IMR-90 (cell line): Measurements from ENCODE around the gene CDH23. TPM values are rescaled to one million over a fixed set of nuclear protein-coding genes. Genes with fewer than 3 reads are reported as not detected.

Experiments used
- ATAC-seq: fragments of 200-7000 bp; cut with Tn5 transposase; 2 replicates; pipeline ENCODE4 v1.9.1; 2020; ENCODE audit warnings: low read depth, mild to moderate bottlenecking, moderate library complexity
- BruUV-seq: library from RNA; stranded (reverse); fragments of 400-500 nt; replicated peaks from 2 replicates; lab custom pipeline; 2021; lab: Mats Ljungman, UMichigan
- CTCF ChIA-PET: fragments of 300-600 bp; formaldehyde crosslinking; extraction: SDS; loops from one replicate; lab custom pipeline; 2021; ENCODE audit warnings: antibody characterized with exemption; lab: Yijun Ruan, JAX
- POLR2A ChIA-PET: fragments of 300-600 bp; sonication (Branson Sonifier 250); formaldehyde crosslinking; loops from one replicate; lab custom pipeline; 2022; ENCODE audit warnings: antibody characterized with exemption; ENCODE audit not compliant: unreplicated experiment; lab: Charles Lee
- DNase-seq: peaks from one replicate; pipeline ENCODE4 v3.0.0; 2013
- H2AFZ ChIP-seq: replicated peaks from 2 replicates; pipeline ENCODE3; 2013; ENCODE audit warnings: low read length, mild to moderate bottlenecking; ENCODE audit not compliant: poor library complexity
- H2AK5ac ChIP-seq: 2 replicates; pipeline ENCODE4 v1.6.1; 2013; ENCODE audit warnings: low read depth, low read length, inconsistent platforms
- H2AK9ac ChIP-seq: replicated peaks from 2 replicates; pipeline ENCODE3; 2013; ENCODE audit warnings: mild to moderate bottlenecking, low read depth, low read length, moderate library complexity; ENCODE audit not compliant: poor library complexity
- H2BK120ac ChIP-seq: 2 replicates; pipeline ENCODE4 v1.6.1; 2013; ENCODE audit warnings: low read depth, low read length, inconsistent platforms
- H2BK15ac ChIP-seq: 3 replicates; pipeline ENCODE4 v1.6.1; 2013; ENCODE audit warnings: low read depth, low read length, inconsistent platforms
- H2BK20ac ChIP-seq: 2 replicates; pipeline ENCODE4 v1.6.1; 2013; ENCODE audit warnings: low read depth, mild to moderate bottlenecking, inconsistent platforms, low read length, moderate library complexity
- H2BK5ac ChIP-seq: 2 replicates; pipeline ENCODE4 v1.6.1; 2013; ENCODE audit warnings: mild to moderate bottlenecking, low read depth, low read length, inconsistent platforms; ENCODE audit not compliant: poor library complexity, severe bottlenecking
- H3K14ac ChIP-seq: replicated peaks from 2 replicates; pipeline ENCODE4 v1.6.1; 2013; ENCODE audit warnings: low read depth, low read length, inconsistent platforms
- H3K18ac ChIP-seq: 2 replicates; pipeline ENCODE4 v1.6.1; 2013; ENCODE audit warnings: low read depth, low read length, control low read depth
- H3K23ac ChIP-seq: 2 replicates; pipeline ENCODE4 v1.6.1; 2013; ENCODE audit warnings: low read depth, low read length, inconsistent platforms
- H3K27ac ChIP-seq: 2 replicates; pipeline ENCODE4 v1.5.1; 2013; ENCODE audit warnings: mild to moderate bottlenecking, control low read depth, low read length; ENCODE audit not compliant: insufficient read depth
- H3K27me3 ChIP-seq: 2 replicates; pipeline ENCODE4 v1.6.1; 2013; ENCODE audit warnings: low read length; ENCODE audit not compliant: control insufficient read depth, insufficient read depth
- H3K36me3 ChIP-seq: 2 replicates; pipeline ENCODE4 v1.6.1; 2013; ENCODE audit warnings: low read length, mixed read lengths; ENCODE audit not compliant: control insufficient read depth, insufficient read depth
- H3K4ac ChIP-seq: 2 replicates; pipeline ENCODE4 v1.6.1; 2013; ENCODE audit warnings: low read depth, low read length, inconsistent platforms
- H3K4me1 ChIP-seq: 2 replicates; pipeline ENCODE4 v1.6.1; 2013; ENCODE audit warnings: low read length, mixed read lengths; ENCODE audit not compliant: control insufficient read depth, insufficient read depth
- H3K4me2 ChIP-seq: 2 replicates; pipeline ENCODE4 v1.6.1; 2013; ENCODE audit warnings: low read depth, mild to moderate bottlenecking, control low read depth, low read length, moderate library complexity
- H3K4me3 ChIP-seq: 2 replicates; pipeline ENCODE4 v1.5.1; 2013; ENCODE audit warnings: low read depth, mild to moderate bottlenecking, control low read depth, low read length, moderate library complexity; ENCODE audit not compliant: insufficient read depth
- H3K56ac ChIP-seq: 2 replicates; pipeline ENCODE4 v1.6.1; 2013; ENCODE audit warnings: low read length, inconsistent platforms; ENCODE audit not compliant: insufficient read depth; ENCODE audit errors: extremely low read depth
- H3K79me1 ChIP-seq, 2 experiments: 2 replicates each; pipeline ENCODE4 v1.6.1; 2013; ENCODE audit warnings: low read length in 2 of 2, inconsistent platforms in 1 of 2, low read depth in 1 of 2
- H3K9ac ChIP-seq: 2 replicates; pipeline ENCODE4 v1.6.1; 2013; ENCODE audit warnings: low read depth, low read length, control low read depth
- H3K9me1 ChIP-seq: 2 replicates; pipeline ENCODE4 v1.6.1; 2013; ENCODE audit warnings: low read length, inconsistent platforms; ENCODE audit not compliant: insufficient read depth
- H3K9me3 ChIP-seq: 2 replicates; pipeline ENCODE4 v1.6.1; 2013; ENCODE audit warnings: low read length; ENCODE audit not compliant: control insufficient read depth, insufficient read depth
- H4K20me1 ChIP-seq: 2 replicates; pipeline ENCODE4 v1.6.1; 2013; ENCODE audit warnings: low read length, inconsistent platforms; ENCODE audit not compliant: insufficient read depth
- H4K5ac ChIP-seq: 2 replicates; pipeline ENCODE4 v1.6.1; 2013; ENCODE audit warnings: mild to moderate bottlenecking, low read depth, low read length, control low read depth
- H4K8ac ChIP-seq, 2 experiments: 2 replicates each; pipeline ENCODE4 v1.6.1; 2013; ENCODE audit warnings: low read depth in 2 of 2, low read length in 2 of 2, control low read depth in 1 of 2, inconsistent platforms in 1 of 2
- H4K91ac ChIP-seq: 2 replicates; pipeline ENCODE4 v1.6.1; 2013; ENCODE audit warnings: low read depth, low read length, inconsistent platforms; ENCODE audit not compliant: insufficient read depth
- CEBPB ChIP-seq: IDR thresholded peaks from 2 replicates; pipeline ENCODE4 v1.6.1; 2012; ENCODE audit warnings: low read depth, low read length, improper control_type of control experiment
- POLR2A ChIP-seq: IDR thresholded peaks from 2 replicates; pipeline ENCODE4 v1.6.1; 2012; ENCODE audit warnings: mild to moderate bottlenecking, low read depth, low read length
- WGBS, 2 experiments: methylation state at CpG; one replicate each; pipeline versions ENCODE4 v1.1.5 to v1.1.7; 2013; ENCODE audit warnings: missing lambda C conversion rate in 2 of 2; ENCODE audit not compliant: insufficient read length in 1 of 2; ENCODE audit errors: extremely low coverage in 2 of 2; 5-methylcytosine and 5-hydroxymethylcytosine counted together
- dilution Hi-C: fragments of 300-500 bp; cut with HindIII; formaldehyde crosslinking; loops from one replicate; pipeline ENCODE4 v1.14.3; 2018; ENCODE audit warnings: low sequenced_read_pairs; ENCODE audit not compliant: unreplicated experiment
- in situ Hi-C: fragments of 300-500 bp; cut with MboI; formaldehyde crosslinking; loops from 3 replicates; pipeline ENCODE4 v1.14.3; 2019; ENCODE audit warnings: low sequenced_read_pairs, inconsistent platforms, mixed read lengths
- intact Hi-C: fragments of 100-400 bp; cut with micrococcal nuclease; formaldehyde crosslinking; loops from 2 replicates; pipeline ENCODE4 v1.10.0; 2022
- polyA plus RNA-seq, 3 experiments: library from polyadenylated mRNA; depleted of rRNA; stranded (reverse); fragments of >200 nt; gene quantifications; 2 replicates each; pipeline ENCODE4 v1.2.3, GENCODE V29; 2012; ENCODE audit warnings: low replicate concordance in 1 of 3
- total RNA-seq: library from RNA; depleted of rRNA; stranded (reverse); fragments of >200 nt; gene quantifications from 2 replicates; pipeline ENCODE4 v1.2.3, GENCODE V29; 2012

The CDH23 gene
- total and polyA plus RNA-seq, 2 of the 4 experiments (the other 2 are of a cell fraction) = under 0.01 to 0.03 TPM

- intact Hi-C loops (no loop called here), in situ Hi-C loops (no loop called here), dilution Hi-C loops (no loop called here)
- Histone ChIP-seq H3K14ac (no peak overlapping the region), H4K8ac (no peak overlapping the region), H3K9ac (no peak overlapping the region), H2BK5ac (no peak overlapping the region), H2BK120ac (no peak overlapping the region), H3K79me1 (no peaks in the 10 kb centered on the region), H2BK20ac (no peak overlapping the region), H3K4me2 (no peak overlapping the region), H3K4me1 (no peaks in the 10 kb centered on the region), H3K27ac (no peak overlapping the region), H3K23ac (no peak overlapping the region), H4K20me1 (no peaks in the 10 kb centered on the region), H3K9me1 (no peaks in the 10 kb centered on the region), H3K9me3 (no peaks in the 10 kb centered on the region), H3K36me3 (no peaks in the 10 kb centered on the region), H3K4ac (no peak overlapping the region), H4K5ac (no peak overlapping the region), H3K56ac (no peak overlapping the region), H2AK5ac (no peak overlapping the region), H2BK15ac (no peak overlapping the region), H2AFZ (no peak overlapping the region), H3K27me3 (peaks cover 47% of the 10 kb centered on the region), H3K18ac (no peak overlapping the region), H2AK9ac (no peak overlapping the region), H4K91ac (no peak overlapping the region), H3K4me3 (no peak overlapping the region)
- DNase-seq = no peak
- no peak for ATAC-seq
- POLR2A ChIA-PET = no interaction called here
- CTCF ChIA-PET = no interaction called here
- no TSS peak for BruUV-seq
- TF ChIP-seq POLR2A (no peak), CEBPB (no peak)
- WGBS, 2 experiments = no CpG with 5 or more reads among the region's 4 CpGs
These were observed 263.6 kb downstream of the CDH23 start for GRCh38 chr10:71660313-71660712.
